ENCODE results near the gene SCRN2. TPM values are rescaled to one million over a fixed set of nuclear protein-coding genes. Genes with fewer than 3 reads are reported as not detected.
A peak's percentile ranks its signal among the peaks of the same experiment; 100 is the strongest.

The SCRN2 gene
- total and polyA plus RNA-seq, 2 of the 13 experiments (the other 11 are each of a cell fraction or from before 2014, with no cell fraction given): 21.7 to 29.5 TPM

DNA sequence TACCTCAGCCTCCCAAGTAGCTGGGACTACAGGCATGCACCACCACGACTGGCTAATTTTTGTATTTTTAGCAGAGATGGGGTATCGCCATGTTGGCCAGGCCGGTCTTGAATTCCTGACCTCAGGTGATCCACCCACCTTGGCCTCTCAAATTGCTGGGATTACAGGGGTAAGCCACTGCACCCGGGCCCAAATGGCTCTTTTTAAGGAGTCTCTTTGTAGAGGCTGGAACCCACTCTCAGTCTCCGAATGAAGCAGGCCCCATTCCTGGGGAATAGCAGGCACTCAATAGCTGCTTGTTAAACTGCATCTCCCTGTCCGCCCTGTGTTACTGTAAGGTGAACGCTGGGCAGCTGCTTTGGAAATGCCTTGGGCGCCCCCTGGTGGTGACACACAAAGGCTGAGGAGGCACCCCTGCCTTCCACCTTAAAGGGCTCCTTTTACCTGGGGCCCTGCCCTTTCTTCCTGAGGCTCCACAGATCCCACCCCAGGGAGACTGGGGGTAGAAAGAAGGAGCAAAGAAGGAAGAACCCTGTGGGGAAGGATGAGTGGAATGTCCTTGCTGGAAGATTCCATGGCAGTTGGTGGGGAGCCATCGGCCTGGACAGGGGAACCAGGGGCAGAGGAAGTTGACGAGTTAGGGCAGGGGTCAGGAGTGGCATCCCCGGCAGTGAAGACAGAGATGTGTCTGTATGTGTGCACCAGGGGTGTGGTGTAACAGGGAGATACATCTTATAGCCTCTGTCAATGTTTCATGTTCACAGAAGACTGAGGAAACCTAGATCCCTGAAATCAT is 48.9 kb upstream of the SCRN2 start:
- WGBS (ENCODE audit: low lambda C conversion rate): 39% methylated on average over 11 of the region's 11 CpGs
- TF ChIP-seq ZNF432 (CRISPR knock-in tag; IDR thresholded peaks at IDR 0.05; ENCODE audit: borderline replicate concordance) (no peak), ZFP62 (CRISPR knock-in tag; IDR thresholded peaks at IDR 0.05) (no peak), CEBPB (IDR thresholded peaks at IDR 0.05; ENCODE audit: borderline replicate concordance, low read depth, low read length) (no peak)
- TF ChIP-seq, protein P1, sequence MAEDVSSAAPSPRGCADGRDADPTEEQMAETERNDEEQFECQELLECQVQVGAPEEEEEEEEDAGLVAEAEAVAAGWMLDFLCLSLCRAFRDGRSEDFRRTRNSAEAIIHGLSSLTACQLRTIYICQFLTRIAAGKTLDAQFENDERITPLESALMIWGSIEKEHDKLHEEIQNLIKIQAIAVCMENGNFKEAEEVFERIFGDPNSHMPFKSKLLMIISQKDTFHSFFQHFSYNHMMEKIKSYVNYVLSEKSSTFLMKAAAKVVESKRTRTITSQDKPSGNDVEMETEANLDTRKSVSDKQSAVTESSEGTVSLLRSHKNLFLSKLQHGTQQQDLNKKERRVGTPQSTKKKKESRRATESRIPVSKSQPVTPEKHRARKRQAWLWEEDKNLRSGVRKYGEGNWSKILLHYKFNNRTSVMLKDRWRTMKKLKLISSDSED (CRISPR knock-in tag; IDR thresholded peaks at IDR 0.05): no peak
- TF ChIP-seq, protein P2, sequence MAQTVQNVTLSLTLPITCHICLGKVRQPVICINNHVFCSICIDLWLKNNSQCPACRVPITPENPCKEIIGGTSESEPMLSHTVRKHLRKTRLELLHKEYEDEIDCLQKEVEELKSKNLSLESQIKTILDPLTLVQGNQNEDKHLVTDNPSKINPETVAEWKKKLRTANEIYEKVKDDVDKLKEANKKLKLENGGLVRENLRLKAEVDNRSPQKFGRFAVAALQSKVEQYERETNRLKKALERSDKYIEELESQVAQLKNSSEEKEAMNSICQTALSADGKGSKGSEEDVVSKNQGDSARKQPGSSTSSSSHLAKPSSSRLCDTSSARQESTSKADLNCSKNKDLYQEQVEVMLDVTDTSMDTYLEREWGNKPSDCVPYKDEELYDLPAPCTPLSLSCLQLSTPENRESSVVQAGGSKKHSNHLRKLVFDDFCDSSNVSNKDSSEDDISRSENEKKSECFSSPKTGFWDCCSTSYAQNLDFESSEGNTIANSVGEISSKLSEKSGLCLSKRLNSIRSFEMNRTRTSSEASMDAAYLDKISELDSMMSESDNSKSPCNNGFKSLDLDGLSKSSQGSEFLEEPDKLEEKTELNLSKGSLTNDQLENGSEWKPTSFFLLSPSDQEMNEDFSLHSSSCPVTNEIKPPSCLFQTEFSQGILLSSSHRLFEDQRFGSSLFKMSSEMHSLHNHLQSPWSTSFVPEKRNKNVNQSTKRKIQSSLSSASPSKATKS (CRISPR knock-in tag; IDR thresholded peaks at IDR 0.05): no peak
- TF ChIP-seq, protein P3, sequence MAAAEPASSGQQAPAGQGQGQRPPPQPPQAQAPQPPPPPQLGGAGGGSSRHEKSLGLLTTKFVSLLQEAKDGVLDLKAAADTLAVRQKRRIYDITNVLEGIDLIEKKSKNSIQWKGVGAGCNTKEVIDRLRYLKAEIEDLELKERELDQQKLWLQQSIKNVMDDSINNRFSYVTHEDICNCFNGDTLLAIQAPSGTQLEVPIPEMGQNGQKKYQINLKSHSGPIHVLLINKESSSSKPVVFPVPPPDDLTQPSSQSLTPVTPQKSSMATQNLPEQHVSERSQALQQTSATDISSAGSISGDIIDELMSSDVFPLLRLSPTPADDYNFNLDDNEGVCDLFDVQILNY (CRISPR knock-in tag; conservative IDR thresholded peaks at IDR 0.05): no peak
- TF ChIP-seq, protein P4, sequence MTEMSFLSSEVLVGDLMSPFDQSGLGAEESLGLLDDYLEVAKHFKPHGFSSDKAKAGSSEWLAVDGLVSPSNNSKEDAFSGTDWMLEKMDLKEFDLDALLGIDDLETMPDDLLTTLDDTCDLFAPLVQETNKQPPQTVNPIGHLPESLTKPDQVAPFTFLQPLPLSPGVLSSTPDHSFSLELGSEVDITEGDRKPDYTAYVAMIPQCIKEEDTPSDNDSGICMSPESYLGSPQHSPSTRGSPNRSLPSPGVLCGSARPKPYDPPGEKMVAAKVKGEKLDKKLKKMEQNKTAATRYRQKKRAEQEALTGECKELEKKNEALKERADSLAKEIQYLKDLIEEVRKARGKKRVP (CRISPR knock-in tag; IDR thresholded peaks at IDR 0.05): no peak
- TF ChIP-seq, protein P5, sequence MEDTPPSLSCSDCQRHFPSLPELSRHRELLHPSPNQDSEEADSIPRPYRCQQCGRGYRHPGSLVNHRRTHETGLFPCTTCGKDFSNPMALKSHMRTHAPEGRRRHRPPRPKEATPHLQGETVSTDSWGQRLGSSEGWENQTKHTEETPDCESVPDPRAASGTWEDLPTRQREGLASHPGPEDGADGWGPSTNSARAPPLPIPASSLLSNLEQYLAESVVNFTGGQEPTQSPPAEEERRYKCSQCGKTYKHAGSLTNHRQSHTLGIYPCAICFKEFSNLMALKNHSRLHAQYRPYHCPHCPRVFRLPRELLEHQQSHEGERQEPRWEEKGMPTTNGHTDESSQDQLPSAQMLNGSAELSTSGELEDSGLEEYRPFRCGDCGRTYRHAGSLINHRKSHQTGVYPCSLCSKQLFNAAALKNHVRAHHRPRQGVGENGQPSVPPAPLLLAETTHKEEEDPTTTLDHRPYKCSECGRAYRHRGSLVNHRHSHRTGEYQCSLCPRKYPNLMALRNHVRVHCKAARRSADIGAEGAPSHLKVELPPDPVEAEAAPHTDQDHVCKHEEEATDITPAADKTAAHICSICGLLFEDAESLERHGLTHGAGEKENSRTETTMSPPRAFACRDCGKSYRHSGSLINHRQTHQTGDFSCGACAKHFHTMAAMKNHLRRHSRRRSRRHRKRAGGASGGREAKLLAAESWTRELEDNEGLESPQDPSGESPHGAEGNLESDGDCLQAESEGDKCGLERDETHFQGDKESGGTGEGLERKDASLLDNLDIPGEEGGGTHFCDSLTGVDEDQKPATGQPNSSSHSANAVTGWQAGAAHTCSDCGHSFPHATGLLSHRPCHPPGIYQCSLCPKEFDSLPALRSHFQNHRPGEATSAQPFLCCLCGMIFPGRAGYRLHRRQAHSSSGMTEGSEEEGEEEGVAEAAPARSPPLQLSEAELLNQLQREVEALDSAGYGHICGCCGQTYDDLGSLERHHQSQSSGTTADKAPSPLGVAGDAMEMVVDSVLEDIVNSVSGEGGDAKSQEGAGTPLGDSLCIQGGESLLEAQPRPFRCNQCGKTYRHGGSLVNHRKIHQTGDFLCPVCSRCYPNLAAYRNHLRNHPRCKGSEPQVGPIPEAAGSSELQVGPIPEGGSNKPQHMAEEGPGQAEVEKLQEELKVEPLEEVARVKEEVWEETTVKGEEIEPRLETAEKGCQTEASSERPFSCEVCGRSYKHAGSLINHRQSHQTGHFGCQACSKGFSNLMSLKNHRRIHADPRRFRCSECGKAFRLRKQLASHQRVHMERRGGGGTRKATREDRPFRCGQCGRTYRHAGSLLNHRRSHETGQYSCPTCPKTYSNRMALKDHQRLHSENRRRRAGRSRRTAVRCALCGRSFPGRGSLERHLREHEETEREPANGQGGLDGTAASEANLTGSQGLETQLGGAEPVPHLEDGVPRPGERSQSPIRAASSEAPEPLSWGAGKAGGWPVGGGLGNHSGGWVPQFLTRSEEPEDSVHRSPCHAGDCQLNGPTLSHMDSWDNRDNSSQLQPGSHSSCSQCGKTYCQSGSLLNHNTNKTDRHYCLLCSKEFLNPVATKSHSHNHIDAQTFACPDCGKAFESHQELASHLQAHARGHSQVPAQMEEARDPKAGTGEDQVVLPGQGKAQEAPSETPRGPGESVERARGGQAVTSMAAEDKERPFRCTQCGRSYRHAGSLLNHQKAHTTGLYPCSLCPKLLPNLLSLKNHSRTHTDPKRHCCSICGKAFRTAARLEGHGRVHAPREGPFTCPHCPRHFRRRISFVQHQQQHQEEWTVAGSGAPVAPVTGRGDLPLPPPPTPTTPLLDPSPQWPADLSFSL (CRISPR knock-in tag; IDR thresholded peaks at IDR 0.05): no peak

More for the DNA sequence above, 48.9 kb upstream of the SCRN2 start:
- Histone ChIP-seq H2AFZ (ENCODE audit: low read length) (no peak overlapping the region), H3K4me2 (ENCODE audit: low read depth, low read length) (no peak overlapping the region), H3K27ac (ENCODE audit: extremely low read length, insufficient read depth, low read length) (no peak overlapping the region), H3K4me3 (replicated peaks in 1 of 3; ENCODE audit: insufficient read depth in 1 of 3, low read depth in 2 of 3, low read length in 3 of 3) (no peak overlapping the region), H3K36me3 (replicated peaks in 1 of 2; ENCODE audit: control insufficient read depth in 1 of 2, insufficient read depth in 2 of 2, low read length in 2 of 2) (no peaks in the 10 kb centered on the region), H3K4me1 (ENCODE audit: insufficient read depth, low read length) (peaks cover 28% of the 10 kb centered on the region), H3K79me2 (ENCODE audit: insufficient read depth, low read length) (peaks cover 5% of the 10 kb centered on the region), H3K9me3 (ENCODE audit: low read length) (no peaks in the 10 kb centered on the region), H3K27me3 (ENCODE audit: control insufficient read depth in 1 of 2, insufficient read depth in 2 of 2, low read length in 2 of 2) (peaks cover 1 to 10% of the 10 kb centered on the region in 2 experiments; a peak in 4 of 5 replicates), H3K9ac (ENCODE audit: insufficient read depth, low read depth, low read length) (no peak overlapping the region), H4K20me1 (ENCODE audit: insufficient read depth, low read length) (no peaks in the 10 kb centered on the region)
- DNase-seq (ENCODE audit: low spot score) (peak; percentile 81), ATAC-seq (peak; percentile 93), FAIRE-seq (peak; percentile 92)
- BruUV-seq (replicated peaks): no TSS peak
- ChIA-PET POLR2A (interaction anchor here (0.8 to 1.9 kb wide), 4 partner anchors 39 to 51 kb away, joined by 3 to 21 read pairs (median 5); partner anchors contain the start of genes PNPO, SCRN2 and SP6), CTCF (ENCODE audit: low intra/inter-chr PET ratio, low total read pairs) (interaction anchor here (0.8 to 5.7 kb wide), 6 partner anchors 9 to 113 kb away, joined by 3 to 162 read pairs (median 6); partner anchors contain the start of genes CDK5RAP3, SCRN2 and SP6)
- intact Hi-C loops (cut with micrococcal nuclease; ENCODE audit: unreplicated experiment) (loop anchor here (1.0 kb wide), 2 partner anchors 49 to 114 kb away; partner anchors contain the start of gene SCRN2), in situ Hi-C loops (cut with HindIII; ENCODE audit: extremely low pct_ligation_motif_present, low pct_unique_long_range_greater_than_20kb) (loop anchor here (5.0 kb wide), 1 partner anchor 48 kb away; the partner anchor contains the start of gene SCRN2)

Data from HepG2 (cell line).